ENCODE data around the gene ZRANB2. TPM values are rescaled to one million over a fixed set of nuclear protein-coding genes. Genes with fewer than 3 reads are reported as not detected.

The ZRANB2 gene, protein sequence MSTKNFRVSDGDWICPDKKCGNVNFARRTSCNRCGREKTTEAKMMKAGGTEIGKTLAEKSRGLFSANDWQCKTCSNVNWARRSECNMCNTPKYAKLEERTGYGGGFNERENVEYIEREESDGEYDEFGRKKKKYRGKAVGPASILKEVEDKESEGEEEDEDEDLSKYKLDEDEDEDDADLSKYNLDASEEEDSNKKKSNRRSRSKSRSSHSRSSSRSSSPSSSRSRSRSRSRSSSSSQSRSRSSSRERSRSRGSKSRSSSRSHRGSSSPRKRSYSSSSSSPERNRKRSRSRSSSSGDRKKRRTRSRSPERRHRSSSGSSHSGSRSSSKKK
- 32.0 and 34.6 TPM in 2 replicates for total RNA-seq (2014; rRNA removed; shearing (Covaris generic))

- DNase-seq (ENCODE audit: low spot score), result peak; percentile 95
Measured at GRCh38 chr1:71080739-71081696, at the start of gene ZRANB2. Gene ZRANB2, minus strand, starts transcription at chr1:71081035. Its CDS starts 40 bp downstream, at chr1:71080995.

DNA sequence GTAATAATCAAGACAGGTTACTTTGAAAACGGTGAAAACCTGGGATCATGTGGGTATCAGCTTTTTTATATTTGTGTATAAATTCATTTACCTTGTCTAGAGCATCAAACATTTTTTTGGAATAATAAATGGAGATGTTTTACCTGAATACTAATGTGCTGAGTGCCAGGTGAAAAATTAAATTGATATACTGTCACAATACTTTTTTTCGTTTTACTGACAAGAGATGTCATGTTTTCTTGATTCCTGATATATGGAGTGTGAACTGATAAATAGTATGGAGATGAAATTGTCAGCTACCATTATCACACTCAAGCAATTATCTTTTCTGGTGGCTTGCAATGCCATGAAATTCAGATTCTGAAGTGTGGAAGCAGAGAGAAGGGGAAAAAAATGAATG is 47.2 kb upstream of the ZRANB2 start:
- DNase-seq (ENCODE audit: low spot score), result no peak

- DNase-seq (ENCODE audit: low spot score), result no peak
Measured at GRCh38 chr1:71118086-71118485, 37.3 kb upstream of the ZRANB2 start.

DNA sequence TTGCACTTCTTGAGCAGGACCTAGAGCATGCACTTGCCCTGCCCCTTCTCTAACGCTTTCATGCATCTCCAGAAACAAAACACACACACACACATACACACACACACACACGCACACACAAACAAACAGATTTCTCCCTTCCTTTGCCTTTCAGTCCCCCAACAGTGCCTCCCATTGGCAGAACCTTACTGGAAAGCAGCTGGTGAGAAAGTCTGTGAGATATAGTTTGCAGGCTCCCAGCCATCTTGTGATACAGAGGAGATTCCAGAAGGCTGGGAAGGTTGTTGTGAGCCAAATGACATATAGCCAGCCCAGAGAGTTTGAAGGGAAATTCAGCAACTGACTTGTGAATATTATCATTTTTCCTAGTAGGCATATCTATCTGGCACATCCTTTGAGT is 35.9 kb upstream of the ZRANB2 start:
- DNase-seq (ENCODE audit: low spot score), result no peak

DNA sequence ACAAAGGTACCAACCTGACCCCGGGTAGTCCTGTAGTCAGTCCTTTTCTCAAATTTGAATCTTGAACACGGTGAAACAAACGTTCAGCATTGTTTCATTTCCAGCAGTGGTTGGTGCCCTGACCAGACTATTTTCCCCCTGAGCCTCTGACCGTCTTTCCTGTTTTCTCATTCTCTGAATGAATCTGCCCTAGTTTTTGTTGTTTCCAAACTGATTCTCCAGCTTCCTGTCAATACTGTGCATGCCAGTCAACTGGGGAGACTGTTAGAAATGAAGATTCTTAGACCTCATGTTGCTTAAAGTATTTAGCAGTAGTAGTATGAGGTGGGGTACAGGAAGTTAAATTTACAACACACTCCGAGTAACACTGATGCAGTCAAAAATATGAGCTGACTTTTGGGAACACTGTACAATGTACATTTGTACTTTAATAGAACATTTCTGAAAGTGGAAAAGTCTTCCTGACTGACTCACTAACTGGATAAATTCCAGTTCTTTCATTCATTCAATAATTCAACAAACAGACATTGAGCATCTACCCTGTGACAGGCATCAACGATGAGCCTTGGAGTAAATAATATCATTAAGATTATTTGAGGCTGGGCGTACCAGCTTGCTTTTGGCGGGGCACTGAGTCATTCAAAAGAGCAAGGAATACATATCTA is 26.0 kb upstream of the ZRANB2 start:
- no peak for DNase-seq (ENCODE audit: low spot score)

- DNase-seq (ENCODE audit: low spot score), result no peak
Measured at GRCh38 chr1:71104417-71104816, 23.6 kb upstream of the ZRANB2 start.

DNA sequence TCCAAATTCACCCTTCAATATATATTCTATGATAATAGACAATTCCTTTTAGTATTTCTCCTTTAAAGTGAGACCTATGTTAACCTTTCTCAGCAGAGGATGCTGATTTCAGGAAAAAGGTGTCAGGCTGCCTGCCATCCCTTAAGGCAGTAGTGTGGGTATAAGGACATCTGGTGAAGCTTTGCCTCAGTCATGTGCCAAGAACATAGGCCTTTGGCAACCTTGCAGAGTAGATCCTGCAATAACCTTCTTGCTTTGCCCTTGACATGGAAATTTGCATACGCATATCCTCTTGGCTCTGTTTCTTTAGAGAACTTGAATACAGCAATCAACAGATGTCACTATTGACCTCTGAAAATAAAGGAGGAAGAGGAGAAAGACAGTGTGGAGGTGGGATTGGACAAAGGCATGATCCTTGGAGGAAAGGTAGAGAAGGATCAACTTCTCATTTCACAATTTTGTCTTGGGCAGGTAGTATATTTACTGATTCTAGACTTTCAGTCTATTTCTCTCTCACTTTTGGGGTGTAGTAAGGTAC is 21.1 kb upstream of the ZRANB2 start:
- no peak for DNase-seq (ENCODE audit: low spot score)

DNA sequence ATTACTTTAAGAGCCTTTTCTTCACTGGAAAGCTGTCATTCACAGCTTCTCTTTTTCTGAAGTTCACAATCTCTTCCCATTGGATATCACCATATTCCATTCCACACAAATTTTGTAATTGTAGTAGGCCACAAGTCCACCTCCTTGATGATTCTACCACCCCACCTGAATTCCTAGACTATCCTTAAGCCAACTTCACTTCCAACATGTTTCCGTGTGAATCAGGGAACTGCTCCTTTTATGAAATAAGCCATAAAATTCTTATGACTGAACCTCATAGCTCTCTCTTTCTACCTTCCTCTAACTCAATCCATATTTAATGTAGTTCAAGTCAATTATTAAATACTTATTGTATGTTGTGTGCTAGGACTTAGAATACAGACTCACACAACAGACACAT is 16.6 kb upstream of the ZRANB2 start:
- no peak for DNase-seq (ENCODE audit: low spot score)

- DNase-seq (ENCODE audit: low spot score), result no peak
Measured at GRCh38 chr1:71094913-71095312, 14.1 kb upstream of the ZRANB2 start.

- DNase-seq (ENCODE audit: low spot score), result no peak
Measured at GRCh38 chr1:71093938-71094337, 13.1 kb upstream of the ZRANB2 start.

- no peak for DNase-seq (ENCODE audit: low spot score)
Measured at GRCh38 chr1:71089536-71090270, 8.9 kb upstream of the ZRANB2 start.

DNA sequence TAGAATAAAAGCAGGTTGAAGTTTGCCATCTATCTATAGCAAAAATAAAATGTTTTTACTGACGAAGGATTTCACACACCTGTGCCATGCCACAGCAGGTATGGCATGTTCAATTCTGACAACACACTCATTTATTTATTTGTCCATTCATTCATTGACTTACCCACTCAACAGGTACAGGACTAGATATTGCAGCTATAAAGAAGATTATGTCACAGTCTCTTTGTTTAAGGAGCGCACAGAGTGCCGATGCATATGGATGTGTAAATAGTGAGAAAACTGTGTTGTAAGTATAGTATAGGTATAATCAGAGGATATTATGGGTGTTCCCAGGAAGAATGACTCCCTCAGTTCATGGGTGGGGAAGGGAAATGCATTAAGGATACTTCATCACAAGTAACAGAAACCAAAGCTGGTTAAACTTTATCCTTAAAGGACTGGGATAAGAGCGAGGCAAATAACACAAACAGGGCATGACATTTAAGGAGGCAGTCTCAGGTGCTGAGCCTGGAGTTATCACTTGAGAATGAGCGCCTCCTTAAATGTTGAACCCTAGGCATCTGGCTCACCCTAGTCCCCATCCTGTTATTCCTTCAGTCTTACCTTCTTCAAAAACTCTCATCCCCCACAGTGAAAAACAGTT is 7.9 kb upstream of the ZRANB2 start:
- no peak for DNase-seq (ENCODE audit: low spot score)

- DNase-seq (ENCODE audit: low spot score), result no peak
Measured at GRCh38 chr1:71087713-71088112, 6.9 kb upstream of the ZRANB2 start.

DNA sequence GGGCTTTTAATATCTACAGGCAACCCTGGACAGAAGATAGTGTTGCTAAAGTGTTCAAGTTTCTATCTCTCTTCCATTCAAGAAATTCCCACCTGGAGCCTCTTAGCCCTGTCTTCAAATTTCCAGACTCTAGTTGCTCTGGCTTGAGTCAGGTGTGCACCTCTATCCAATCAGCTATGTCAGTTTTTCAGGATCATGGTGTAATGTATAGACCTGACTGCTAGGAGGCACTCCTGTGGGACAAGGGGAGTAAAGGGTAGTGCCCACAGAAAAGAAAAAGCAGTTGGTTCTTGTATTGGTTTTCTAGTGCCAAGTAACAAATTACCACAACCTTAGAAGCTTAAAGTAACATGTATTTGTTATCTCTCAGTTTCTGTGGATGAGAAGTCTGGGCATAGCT is 6.2 kb upstream of the ZRANB2 start:
- DNase-seq (ENCODE audit: low spot score), result no peak

DNA sequence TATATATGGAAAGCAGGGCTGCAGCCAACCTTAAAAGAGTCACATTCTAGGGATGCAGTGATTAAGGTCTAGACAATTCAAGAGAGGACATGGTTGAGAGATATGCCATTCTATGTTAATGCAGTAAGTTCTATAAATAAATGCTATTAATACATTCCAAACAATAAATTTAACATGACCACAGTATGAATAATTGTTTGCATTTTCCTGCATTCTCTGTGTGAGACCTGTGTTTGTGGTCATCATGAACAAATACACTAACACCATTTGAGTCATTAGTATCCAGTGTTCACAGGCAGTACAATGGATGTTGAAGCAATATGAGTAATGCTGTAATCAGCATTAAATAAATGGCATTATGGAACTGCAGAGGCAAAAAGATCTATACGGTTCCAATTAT is 5.5 kb upstream of the ZRANB2 start:
- DNase-seq (ENCODE audit: low spot score), result peak; percentile 38

- no peak for DNase-seq (ENCODE audit: low spot score)
Measured at GRCh38 chr1:71083271-71083670, 2.4 kb upstream of the ZRANB2 start.

GRCh38 chr1:71081697-71082080 is 854 bp upstream of the ZRANB2 start:
- DNase-seq (ENCODE audit: low spot score), result peak; percentile 11

DNA sequence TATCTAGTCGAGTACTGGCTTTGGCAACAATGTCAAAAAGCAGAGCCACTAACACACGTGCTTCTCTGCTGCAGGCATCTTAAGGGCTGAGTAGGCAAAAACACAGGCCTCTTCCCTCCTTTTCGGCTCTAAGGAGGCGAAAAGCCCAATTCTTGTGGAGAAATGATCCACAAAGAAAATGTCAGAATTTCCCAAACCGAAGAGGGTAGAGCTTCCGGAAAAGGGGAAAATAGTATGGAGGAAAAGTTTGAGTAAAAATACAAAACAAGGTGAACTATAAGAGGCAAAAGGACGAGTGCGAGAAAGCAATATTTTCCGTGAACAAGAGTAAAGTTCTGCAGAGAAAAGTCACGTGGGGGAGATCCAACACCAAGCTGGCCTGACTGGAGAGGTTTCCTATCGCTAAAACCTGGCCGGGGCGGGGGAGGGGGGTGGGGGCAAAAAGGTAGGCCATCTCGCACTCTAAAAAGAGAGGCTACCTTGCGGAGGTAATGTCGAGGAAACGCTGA is 551 bp downstream of the ZRANB2 start:
- no peak for DNase-seq (ENCODE audit: low spot score)

- no peak for DNase-seq (ENCODE audit: low spot score)
Measured at GRCh38 chr1:71074681-71075080, 6.2 kb downstream of the ZRANB2 start.

GRCh38 chr1:71072273-71072672 is 8.6 kb downstream of the ZRANB2 start:
- DNase-seq (ENCODE audit: low spot score), result no peak

GRCh38 chr1:71071720-71072119 is 9.1 kb downstream of the ZRANB2 start:
- DNase-seq (ENCODE audit: low spot score), result no peak

Data from A172 (cell line).